Measurements from ENCODE around the gene SP7. TPM values are rescaled to one million over a fixed set of nuclear protein-coding genes. Genes with fewer than 3 reads are reported as not detected.
"Not testable (repeated sequence)": the region's sequence is repeated elsewhere in the genome, so short reads cannot be mapped to it uniquely, and the experiment has no call there.

The SP7 gene
- total RNA-seq, 1 donor from 2014 or later, result 0.27 TPM

GRCh38 chr12:53302903-53303302, 33.3 kb downstream of the SP7 start:
- Mint-ChIP-seq H3K27me3 (ENCODE audit: low read depth) (no peaks in the 10 kb centered on the region), H3K27ac (peak overlapping the region; percentile 44), H3K36me3 (peaks cover 19% of the 10 kb centered on the region), H3K4me1 (peaks cover 22% of the 10 kb centered on the region), H3K9me3 (no peaks in the 10 kb centered on the region), H3K4me3 (no peak overlapping the region)
- TF ChIP-seq, protein P1, sequence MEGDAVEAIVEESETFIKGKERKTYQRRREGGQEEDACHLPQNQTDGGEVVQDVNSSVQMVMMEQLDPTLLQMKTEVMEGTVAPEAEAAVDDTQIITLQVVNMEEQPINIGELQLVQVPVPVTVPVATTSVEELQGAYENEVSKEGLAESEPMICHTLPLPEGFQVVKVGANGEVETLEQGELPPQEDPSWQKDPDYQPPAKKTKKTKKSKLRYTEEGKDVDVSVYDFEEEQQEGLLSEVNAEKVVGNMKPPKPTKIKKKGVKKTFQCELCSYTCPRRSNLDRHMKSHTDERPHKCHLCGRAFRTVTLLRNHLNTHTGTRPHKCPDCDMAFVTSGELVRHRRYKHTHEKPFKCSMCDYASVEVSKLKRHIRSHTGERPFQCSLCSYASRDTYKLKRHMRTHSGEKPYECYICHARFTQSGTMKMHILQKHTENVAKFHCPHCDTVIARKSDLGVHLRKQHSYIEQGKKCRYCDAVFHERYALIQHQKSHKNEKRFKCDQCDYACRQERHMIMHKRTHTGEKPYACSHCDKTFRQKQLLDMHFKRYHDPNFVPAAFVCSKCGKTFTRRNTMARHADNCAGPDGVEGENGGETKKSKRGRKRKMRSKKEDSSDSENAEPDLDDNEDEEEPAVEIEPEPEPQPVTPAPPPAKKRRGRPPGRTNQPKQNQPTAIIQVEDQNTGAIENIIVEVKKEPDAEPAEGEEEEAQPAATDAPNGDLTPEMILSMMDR (IDR thresholded peaks at IDR 0.05; ENCODE audit: unreplicated experiment), result no peak
- DNase-seq (ENCODE audit: low spot score in 2 of 2, unreplicated experiment in 2 of 2), result no peak

DNA sequence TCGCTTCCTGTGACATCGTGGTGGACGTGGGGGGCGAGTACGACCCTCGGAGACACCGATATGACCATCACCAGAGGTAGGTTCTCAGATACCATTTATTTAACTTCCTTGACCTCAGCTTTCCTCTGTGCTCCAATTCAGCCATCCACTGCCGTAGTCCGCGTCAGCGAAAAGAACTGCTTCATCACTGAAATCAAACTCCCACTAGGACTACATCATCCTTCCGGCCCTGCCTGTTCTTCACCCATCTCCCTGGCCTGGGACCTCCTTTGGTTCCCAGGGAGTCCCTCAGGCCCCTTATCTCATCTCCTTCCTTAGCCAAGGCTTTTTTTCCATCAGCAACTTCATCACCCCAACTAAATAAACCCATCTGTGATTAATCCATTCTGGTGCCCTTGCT, 36.0 kb downstream of the SP7 start:
- peaks cover 37% of the 10 kb centered on the region for H3K4me1 Mint-ChIP-seq

DNA sequence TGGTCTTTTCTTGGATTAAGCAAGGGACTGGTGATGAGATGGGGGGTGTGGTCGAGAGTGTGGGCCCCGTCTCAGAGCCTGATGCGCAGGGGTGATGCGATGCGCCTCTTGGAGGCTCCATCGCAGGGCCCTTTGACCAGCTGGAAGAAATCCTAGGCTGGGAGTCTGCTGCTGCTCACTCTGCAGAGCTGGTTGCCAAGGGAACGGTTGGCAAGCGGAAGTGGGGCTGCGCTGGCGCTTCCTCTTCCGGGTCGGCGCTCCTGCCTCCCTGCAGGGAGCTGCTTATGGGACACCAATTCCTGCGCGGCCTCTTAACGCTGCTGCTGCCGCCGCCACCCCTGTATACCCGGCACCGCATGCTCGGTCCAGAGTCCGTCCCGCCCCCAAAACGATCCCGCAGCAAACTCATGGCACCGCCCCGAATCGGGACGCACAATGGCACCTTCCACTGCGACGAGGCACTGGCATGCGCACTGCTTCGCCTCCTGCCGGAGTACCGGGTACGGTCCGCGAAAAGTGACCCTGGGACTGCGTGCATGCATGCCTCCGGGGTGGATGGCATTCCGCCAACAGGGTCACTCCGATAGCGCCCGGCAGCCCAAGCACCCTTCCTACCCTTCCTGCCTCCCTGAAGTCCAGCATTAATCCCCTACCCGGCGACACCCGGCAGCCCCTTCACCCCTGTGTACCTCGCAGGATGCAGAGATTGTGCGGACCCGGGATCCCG, 36.5 kb downstream of the SP7 start, which contains the start of gene MYG1:
Gene MYG1, plus strand, starts transcription at position 242 of the 727 bp plus-strand sequence. Its CDS starts 43 bp downstream, at position 285.
- Mint-ChIP-seq H3K27me3 (ENCODE audit: low read depth) (no peaks in the 10 kb centered on the region), H3K4me3 (peak within 1 kb of the TSS; percentile 94), H3K4me1 (peaks cover 41% of the 10 kb centered on the region), H3K9me3 (no peaks in the 10 kb centered on the region), H3K27ac (peak within 1 kb of the TSS; percentile 92), H3K36me3 (peaks cover 14% of the 10 kb centered on the region)
- DNase-seq (ENCODE audit: low spot score in 2 of 2, unreplicated experiment in 2 of 2), result peak; percentile 61 to 78
- TF ChIP-seq, protein P1 (IDR thresholded peaks at IDR 0.05; ENCODE audit: unreplicated experiment), result no peak

More for the DNA sequence above, 36.0 kb downstream of the SP7 start:
- H3K27me3 Mint-ChIP-seq (ENCODE audit: low read depth), result no peaks in the 10 kb centered on the region
- TF ChIP-seq, protein P1 (IDR thresholded peaks at IDR 0.05; ENCODE audit: unreplicated experiment), result no peak
- no peak for DNase-seq (ENCODE audit: low spot score in 2 of 2, unreplicated experiment in 2 of 2)
- peak overlapping the region; percentile 92 for H3K27ac Mint-ChIP-seq
- H3K9me3 Mint-ChIP-seq, result no peaks in the 10 kb centered on the region
- H3K36me3 Mint-ChIP-seq, result peaks cover 14% of the 10 kb centered on the region
- H3K4me3 Mint-ChIP-seq, result peak overlapping the region; percentile 94

GRCh38 chr12:53299101-53299453, 37.1 kb downstream of the SP7 start:
- Mint-ChIP-seq H3K4me1 (peaks cover 41% of the 10 kb centered on the region), H3K9me3 (no peaks in the 10 kb centered on the region), H3K27me3 (ENCODE audit: low read depth) (no peaks in the 10 kb centered on the region), H3K4me3 (peak overlapping the region; percentile 94), H3K27ac (peak overlapping the region; percentile 92), H3K36me3 (peaks cover 14% of the 10 kb centered on the region)
- TF ChIP-seq, protein P1 (IDR thresholded peaks at IDR 0.05; ENCODE audit: unreplicated experiment), result no peak
- no peak for DNase-seq (ENCODE audit: low spot score in 2 of 2, unreplicated experiment in 2 of 2)

- Mint-ChIP-seq H3K4me1 (peaks cover 41% of the 10 kb centered on the region), H3K4me3 (peak overlapping the region; percentile 24), H3K27me3 (ENCODE audit: low read depth) (no peaks in the 10 kb centered on the region), H3K9me3 (no peaks in the 10 kb centered on the region), H3K27ac (peak overlapping the region; percentile 23), H3K36me3 (peaks cover 17% of the 10 kb centered on the region)
- DNase-seq (ENCODE audit: low spot score in 2 of 2, unreplicated experiment in 2 of 2), result no peak
- TF ChIP-seq, protein P1 (IDR thresholded peaks at IDR 0.05; ENCODE audit: unreplicated experiment), result no peak
These were observed 38.0 kb downstream of the SP7 start for GRCh38 chr12:53298164-53298563.

GRCh38 chr12:53297106-53297505, 39.0 kb downstream of the SP7 start:
- peak overlapping the region; percentile 22 for H3K4me3 Mint-ChIP-seq
- H3K36me3 Mint-ChIP-seq, result peaks cover 12% of the 10 kb centered on the region
- not testable (repeated sequence) for H3K27me3 Mint-ChIP-seq (ENCODE audit: low read depth); DNase-seq (ENCODE audit: low spot score in 2 of 2, unreplicated experiment in 2 of 2); H3K9me3 Mint-ChIP-seq
- peak overlapping the region; percentile 14 for H3K27ac Mint-ChIP-seq
- H3K4me1 Mint-ChIP-seq, result peaks cover 37% of the 10 kb centered on the region

Data from mesothelial cell of epicardium (in vitro differentiated cells).